ENCODE data around the gene CCL16.

CCL16 gene

DNA sequence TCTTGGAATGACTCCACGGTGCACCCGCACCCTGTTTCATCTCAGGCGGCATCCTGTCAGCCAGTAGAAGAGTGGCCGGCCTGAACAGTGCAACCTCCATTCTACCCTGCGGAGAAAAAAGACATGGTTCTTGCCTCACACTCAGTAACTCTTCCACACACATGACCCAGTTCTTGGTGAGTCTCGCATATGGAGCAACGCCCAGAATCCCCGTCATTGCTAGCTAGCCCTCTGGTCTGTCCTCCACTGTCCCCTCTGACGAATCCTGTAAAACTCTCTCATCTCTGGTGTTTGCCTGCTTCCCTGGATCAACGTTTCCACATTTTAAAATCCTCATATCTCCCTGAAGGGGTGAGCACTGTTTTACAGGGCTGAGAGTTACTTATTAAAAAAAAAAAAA lies 46.5 kb downstream of the CCL16 start:
- no peak for DNase-seq

DNA sequence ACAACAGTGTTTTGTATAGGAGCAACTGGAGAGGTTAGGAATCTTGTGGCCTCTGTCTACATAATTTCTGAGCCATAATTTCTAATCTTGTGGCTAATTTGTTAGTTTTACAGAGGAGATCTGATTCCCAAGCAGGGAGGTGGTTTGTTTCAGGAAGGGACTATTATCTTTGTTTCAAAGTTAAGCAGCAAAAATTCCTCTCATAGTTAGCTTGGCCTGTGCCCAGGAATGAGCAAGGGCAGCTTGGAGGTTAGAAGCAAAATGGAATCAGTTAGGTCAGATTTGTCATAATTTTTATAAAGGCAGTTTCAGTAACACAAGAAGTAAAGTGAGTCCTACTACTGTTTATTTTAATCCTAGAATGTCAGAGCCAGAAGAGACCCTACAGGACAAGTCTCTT lies 48.7 kb downstream of the CCL16 start:
- no peak for DNase-seq

DNA sequence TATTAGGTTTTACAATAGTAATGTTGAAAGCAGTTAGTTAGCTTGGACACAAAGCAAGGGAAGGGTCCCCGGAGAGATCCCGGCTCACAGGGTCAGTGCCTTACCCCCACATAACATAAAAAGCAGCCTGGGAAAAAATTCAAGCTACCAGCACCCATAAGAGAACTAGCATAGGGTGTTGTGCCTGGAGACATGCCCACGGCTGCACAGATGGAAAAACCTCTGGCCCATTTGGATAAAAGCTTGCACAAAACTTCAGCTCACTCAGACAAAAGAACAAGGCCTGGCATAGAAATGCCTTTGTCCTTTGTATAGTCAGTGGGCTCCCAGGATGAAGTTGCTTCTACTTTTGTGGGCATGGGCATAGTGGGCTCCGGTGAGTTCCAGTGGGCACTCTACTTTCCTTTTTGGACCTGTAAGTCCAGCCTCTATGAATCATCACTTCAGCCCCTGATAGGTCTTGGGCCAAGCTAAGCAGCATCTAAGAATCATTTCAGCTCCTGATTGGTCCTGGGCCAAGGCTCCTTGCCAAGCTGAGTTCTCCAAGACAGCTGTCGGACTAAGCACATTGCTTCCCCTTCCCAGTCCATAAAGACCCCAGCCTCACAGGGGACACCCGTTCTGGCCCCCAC lies 49.4 kb downstream of the CCL16 start:
- DNase-seq = no peak

DNA sequence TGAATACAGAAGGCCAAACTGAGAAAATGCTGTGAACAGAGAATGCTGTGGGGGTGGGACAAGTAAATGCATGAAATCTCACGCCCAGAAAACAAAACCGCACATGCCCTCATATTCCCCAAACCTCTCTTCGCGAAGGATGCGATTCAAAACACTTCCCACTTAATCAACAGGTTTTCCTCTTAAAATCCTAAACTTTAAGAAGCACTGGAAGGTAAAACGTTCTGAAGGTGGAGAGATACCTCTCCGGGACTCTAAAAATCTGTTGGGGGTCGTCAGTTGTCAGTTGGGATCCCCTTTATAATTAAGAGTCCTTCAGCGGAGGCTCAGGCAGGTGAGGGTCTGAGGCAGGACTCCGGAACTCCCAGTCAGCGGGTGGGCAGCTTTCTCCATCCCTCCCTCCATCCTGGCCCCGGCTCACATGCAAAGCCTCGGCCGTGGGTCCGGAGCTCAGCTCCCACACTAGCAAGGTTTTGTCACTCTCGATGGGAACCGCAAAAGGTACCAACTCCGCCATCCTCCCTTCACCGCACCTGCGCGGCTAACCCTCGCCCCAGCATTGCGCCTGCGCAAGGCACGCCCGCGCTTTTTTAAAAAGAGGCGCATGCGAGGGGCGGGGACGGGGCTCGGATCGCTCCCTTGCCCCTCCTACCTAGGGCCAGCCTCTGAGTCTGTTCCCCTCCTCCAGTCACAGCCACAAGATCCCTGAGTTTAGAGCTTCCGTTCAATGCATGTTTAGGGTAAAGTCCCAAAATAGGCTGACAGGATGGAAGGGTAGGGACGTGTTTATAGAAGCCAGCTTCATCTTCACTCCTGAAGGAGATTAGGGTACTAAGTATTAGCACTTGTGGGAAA lies 50.9 kb downstream of the CCL16 start, which contains the start of gene RDM1:
Gene RDM1 (minus strand): TSS at position 563 of the 855 bp plus-strand sequence. CDS start 46 bp downstream, at position 517.
- DNase-seq = peak; percentile 65

DNA sequence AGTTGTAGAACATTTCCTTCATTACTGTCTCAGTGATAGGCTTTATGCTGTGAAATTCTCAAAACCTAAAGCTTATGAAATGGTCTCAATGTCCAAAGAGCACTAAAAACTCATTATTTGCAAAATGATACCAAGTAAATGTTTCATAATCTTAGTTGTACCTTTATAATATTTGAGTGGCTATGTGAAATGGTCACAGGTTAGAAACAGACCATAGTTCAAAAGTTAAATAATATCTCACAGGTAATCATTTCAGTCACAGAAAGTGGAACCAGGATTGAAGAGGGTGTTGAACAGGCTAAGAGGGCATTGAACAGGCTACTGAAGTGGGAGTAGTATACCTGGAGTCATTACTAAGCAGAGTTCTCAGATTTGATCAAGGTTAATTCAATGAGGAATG lies 53.6 kb downstream of the CCL16 start:
- no peak for DNase-seq
